ENCODE results near the gene EHD4. TPM values are rescaled to one million over a fixed set of nuclear protein-coding genes. Genes with fewer than 3 reads are reported as not detected.

The EHD4 gene
- total RNA-seq, 2 donors from 2014 or later: 57.6 to 79.9 TPM

DNA sequence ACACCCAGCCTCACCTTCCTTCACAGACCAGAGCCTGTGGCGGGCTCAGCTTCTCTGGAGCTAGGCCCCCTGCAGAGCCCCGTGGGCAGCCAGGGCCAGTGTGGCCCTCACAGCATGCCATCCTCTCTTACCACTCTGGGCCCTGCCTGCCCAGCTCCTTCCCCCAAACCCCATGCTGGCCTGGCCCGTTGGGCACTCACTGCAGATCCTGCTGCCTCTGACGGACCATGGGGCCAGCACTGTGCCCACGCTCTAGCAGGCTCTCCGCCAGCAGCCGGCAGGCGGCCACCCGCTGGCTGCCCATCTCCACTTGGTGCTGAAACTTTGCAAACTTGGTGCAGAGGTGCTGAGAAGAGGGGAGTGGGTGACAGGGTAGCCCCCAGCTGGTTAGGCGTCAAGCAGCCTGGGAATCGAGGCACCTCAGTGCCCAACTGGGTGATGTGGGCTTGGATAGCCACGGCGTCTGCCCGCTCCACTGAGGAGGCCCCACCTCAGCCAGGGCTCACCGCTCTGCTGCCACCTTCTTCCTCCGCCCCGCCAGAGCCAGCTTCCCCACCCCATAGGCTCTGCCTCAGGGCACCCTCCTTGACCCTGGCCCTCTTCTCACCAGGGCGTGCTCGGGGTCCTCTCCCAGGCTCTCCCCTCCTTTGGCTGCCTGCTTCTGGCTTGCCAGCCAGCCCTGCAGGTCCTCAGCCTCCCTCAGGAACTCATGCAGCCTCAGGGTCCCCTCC is 101.0 kb downstream of the EHD4 start:
- H3K27me3 Mint-ChIP-seq: no peaks in the 10 kb centered on the region
- peak overlapping the region; percentile 86 for H3K4me3 Mint-ChIP-seq
- ATAC-seq: no peak
- H3K9me3 ChIP-seq (ENCODE audit: control insufficient read depth, low read length, poor library complexity, severe bottlenecking): no peaks in the 10 kb centered on the region
- peaks cover 15% of the 10 kb centered on the region for H3K4me1 Mint-ChIP-seq
- peak overlapping the region; percentile 95 for H3K27ac Mint-ChIP-seq
- DNase-seq: no peak
- H3K36me3 Mint-ChIP-seq (ENCODE audit: low read depth): no peaks in the 10 kb centered on the region

DNA sequence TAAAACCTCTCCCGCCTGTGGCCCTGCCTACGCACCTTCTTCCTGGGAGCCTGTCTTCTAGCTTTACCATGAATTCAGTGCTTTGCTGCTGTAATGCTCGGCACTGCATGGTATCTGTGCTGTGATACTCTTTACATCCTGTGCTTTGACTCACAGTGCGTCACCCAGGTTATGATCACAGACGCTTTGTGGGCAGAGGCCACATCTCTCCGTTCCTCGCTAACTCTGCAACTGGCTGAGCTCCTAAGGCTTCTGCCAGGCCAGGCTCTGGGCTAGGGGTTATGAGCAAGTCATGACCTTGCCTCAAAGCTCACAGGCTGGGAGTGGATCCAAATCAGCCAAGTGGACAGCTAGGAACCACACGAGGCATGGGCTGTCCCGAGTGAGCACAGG is 101.7 kb downstream of the EHD4 start:
- H3K27me3 Mint-ChIP-seq: no peaks in the 10 kb centered on the region
- H3K27ac Mint-ChIP-seq: peak overlapping the region; percentile 95
- H3K36me3 Mint-ChIP-seq (ENCODE audit: low read depth): no peaks in the 10 kb centered on the region
- H3K9me3 ChIP-seq (ENCODE audit: control insufficient read depth, low read length, poor library complexity, severe bottlenecking): no peaks in the 10 kb centered on the region
- H3K4me1 Mint-ChIP-seq: peaks cover 15% of the 10 kb centered on the region
- ATAC-seq (peak; percentile 98), DNase-seq (peak in 2 of 3 donors; percentile 29 to 44)
- H3K4me3 Mint-ChIP-seq: peak overlapping the region; percentile 86

DNA sequence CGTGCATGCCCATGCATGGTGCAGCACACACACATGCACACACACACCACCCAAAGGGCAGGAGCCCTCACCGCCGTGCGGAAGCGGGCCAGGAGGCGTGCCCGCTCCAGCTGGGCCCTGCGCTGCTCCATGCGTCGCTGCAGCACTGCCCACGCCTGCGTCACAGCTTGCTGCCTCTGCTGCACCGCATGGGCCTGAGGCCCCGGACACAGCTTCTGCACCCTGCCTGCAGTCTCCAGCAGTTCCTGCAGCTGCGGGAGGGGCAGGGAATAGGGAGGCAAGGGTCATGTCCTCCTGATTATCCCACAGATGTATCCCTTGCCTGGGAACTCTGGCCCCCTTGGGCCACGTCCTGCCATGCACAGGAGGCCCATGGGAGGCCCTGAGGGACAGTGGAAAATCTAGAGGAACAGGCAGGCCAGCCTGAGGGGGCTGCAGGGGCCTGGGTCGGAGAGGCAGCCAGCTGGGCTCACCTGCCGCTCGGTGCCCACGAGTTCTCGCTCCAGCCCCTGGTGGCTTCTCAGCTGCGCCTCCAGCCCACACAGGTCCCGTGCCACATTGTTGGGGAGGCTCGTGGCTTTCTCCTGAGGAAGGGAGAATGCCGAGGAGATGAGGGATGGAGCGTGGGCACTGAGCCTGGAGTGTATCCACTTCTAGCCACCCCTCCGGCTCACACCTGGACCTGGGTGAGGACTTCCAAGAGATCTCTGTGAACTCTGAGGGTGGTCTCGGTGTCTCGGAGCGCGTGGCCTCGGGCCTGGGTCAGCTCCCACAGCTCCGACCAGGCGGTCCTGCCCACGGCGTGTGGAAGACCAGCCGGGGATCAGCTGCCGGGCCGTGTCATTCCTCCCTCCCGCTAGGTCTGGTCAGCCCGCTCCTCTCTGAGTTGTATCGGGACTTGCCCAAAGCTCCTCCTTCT is 102.3 kb downstream of the EHD4 start:
- no peaks in the 10 kb centered on the region for H3K9me3 ChIP-seq (ENCODE audit: control insufficient read depth, low read length, poor library complexity, severe bottlenecking)
- Mint-ChIP-seq H3K36me3 (ENCODE audit: low read depth) (no peaks in the 10 kb centered on the region), H3K4me3 (peak overlapping the region; percentile 86), H3K4me1 (peaks cover 12% of the 10 kb centered on the region), H3K27ac (peak overlapping the region; percentile 95), H3K27me3 (no peaks in the 10 kb centered on the region)
- ATAC-seq (no peak), DNase-seq (no peak)

DNA sequence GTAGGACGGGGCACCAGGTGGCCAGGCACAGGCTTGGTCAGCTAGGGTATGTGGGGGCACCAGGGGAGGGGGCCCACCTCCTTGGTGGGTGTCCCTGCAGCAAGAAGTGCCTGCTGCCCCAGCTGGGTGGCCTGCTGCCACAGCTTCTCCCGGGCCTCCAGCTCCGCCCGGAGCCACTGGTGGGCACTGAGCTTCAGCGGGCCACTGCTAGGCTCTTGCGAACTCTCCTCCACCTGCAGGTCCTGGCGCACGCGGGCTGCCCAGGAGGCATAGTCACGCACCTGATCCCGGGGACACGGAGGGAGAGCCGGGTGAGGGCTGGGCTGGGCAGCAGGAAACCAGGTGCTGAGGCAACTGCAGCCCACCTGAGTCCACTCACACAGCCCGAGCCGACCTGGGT is 104.0 kb downstream of the EHD4 start:
- Mint-ChIP-seq H3K36me3 (ENCODE audit: low read depth) (no peaks in the 10 kb centered on the region), H3K4me3 (no peak overlapping the region), H3K27ac (no peak overlapping the region), H3K27me3 (no peaks in the 10 kb centered on the region), H3K4me1 (peaks cover 9% of the 10 kb centered on the region)
- DNase-seq: no peak
- no peak for ATAC-seq
- H3K9me3 ChIP-seq (ENCODE audit: control insufficient read depth, low read length, poor library complexity, severe bottlenecking): no peaks in the 10 kb centered on the region

DNA sequence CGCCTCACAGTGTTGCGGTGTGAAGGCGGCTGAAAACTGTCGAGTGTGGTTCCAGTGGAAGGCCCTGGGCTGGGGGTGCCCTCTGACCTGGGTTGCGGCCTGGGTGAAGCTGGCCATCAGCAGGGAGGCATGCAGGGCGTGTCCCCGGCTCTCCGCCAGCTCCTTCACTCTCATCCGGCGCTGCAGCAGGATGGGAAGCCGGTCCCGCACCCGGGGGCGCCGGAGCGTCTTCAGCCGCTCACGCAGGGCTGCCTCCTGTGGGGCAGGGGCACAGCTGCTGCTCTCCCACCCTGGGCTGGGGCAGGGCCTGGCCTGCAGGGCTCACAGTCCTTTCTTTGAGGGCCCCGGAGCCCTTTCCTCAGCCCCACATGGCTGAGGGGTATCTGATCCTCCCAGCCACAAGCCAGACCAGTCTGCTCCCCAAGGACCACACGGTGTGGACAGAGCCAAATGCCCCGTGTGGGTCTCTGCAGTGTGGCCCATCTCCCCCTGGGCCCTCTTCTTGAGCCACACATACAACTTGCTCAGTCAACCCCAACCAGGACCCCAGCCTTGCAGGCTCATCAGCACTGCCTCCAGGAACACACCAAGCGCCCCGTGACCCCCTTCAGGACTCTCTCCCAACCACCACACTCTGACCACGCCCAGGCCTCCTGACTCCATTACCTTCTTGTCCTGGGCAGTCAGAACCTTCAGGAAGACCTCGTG is 105.3 kb downstream of the EHD4 start:
- H3K27me3 Mint-ChIP-seq: no peaks in the 10 kb centered on the region
- DNase-seq (no peak), ATAC-seq (no peak)
- no peaks in the 10 kb centered on the region for H3K9me3 ChIP-seq (ENCODE audit: control insufficient read depth, low read length, poor library complexity, severe bottlenecking)
- H3K27ac Mint-ChIP-seq: peak overlapping the region; percentile 53
- H3K36me3 Mint-ChIP-seq (ENCODE audit: low read depth): no peaks in the 10 kb centered on the region
- no peak overlapping the region for H3K4me3 Mint-ChIP-seq
- peaks cover 13% of the 10 kb centered on the region for H3K4me1 Mint-ChIP-seq

DNA sequence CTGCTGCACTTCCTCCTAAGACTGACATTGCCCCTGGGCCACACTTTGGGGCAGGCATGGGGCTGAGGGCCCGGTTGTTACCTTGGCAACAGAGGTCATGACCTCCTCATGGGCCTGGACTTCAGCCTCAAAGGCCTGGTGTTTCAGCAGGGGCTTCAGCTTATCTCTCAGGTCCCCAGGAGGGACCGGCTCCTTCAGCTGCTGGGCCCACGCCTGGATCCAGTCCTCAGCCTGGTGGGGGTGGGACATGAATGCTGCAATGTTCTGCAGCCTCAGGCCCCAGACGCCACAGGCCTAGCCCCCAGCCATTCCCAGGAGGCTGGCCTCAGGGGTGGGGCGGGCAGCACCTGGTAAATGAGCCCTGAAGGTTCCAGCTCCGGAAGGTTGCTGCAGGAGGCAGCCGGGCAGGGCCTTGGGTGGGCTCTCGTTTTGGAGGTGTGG is 106.1 kb downstream of the EHD4 start:
- DNase-seq (no peak), ATAC-seq (no peak)
- H3K4me3 Mint-ChIP-seq: no peak overlapping the region
- H3K9me3 ChIP-seq (ENCODE audit: control insufficient read depth, low read length, poor library complexity, severe bottlenecking): no peaks in the 10 kb centered on the region
- H3K36me3 Mint-ChIP-seq (ENCODE audit: low read depth): no peaks in the 10 kb centered on the region
- no peak overlapping the region for H3K27ac Mint-ChIP-seq
- no peaks in the 10 kb centered on the region for H3K27me3 Mint-ChIP-seq
- peaks cover 13% of the 10 kb centered on the region for H3K4me1 Mint-ChIP-seq

DNA sequence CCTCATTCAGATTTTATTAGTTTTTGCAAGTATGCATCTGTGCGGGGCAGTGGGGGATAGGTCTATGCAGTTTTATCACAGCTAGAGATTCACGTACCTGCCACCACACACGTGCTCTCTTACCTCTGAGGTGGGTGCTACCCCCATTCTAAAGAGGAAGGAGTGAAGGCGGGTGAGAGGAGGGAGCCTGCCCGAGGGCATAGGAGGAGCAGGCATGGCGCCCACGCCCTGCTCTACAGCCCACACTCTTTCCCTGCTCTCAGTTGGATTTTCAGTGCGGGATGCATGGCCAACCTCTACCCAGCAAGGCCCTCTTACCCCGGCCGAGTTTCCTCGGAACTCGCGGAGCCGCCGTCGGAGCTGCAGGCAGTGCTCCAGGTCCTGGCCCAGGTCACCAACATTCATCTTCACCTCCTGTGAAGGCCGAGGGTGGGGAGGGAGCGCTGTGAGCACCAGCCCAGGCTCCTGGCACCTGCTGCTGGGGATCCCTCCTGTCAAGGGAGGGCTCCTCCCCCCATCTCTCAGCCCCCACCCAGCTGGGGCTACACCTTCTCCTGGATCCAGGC is 106.8 kb downstream of the EHD4 start:
- Mint-ChIP-seq H3K27ac (no peak overlapping the region), H3K4me3 (no peak overlapping the region), H3K4me1 (peaks cover 6% of the 10 kb centered on the region), H3K36me3 (ENCODE audit: low read depth) (no peaks in the 10 kb centered on the region), H3K27me3 (no peaks in the 10 kb centered on the region)
- ATAC-seq (no peak), DNase-seq (no peak)
- H3K9me3 ChIP-seq (ENCODE audit: control insufficient read depth, low read length, poor library complexity, severe bottlenecking): no peaks in the 10 kb centered on the region

DNA sequence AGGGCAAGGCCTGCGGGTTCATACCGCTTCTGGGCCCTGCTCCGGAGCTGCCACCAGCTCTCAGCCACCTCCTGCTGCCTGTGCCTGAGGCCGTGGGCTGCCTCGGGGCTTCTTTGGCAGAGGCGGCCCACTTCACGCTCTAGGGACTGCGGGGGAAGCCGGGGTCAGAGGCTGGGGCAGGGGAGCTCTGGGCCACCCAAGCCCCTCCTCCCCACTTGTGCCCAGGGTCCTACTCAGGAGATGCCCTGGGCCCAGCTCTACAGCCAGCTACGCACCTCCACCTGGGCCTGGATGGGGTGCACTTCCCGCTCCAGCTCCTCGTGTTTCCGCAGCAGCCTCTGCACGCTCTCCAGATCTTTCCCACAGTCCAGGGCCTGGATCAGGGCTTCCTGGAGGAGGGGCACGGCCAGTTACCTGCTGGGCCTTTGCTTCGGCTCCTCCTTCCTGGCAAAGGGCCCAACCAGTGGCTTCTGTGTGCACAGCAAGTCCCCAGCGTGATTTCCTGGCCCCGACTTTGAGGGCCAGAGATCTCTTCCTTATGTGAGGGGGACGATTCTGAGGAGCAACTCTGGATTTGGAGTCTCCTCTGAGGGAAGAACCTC is 109.7 kb downstream of the EHD4 start:
- Mint-ChIP-seq H3K4me1 (peaks cover 4% of the 10 kb centered on the region), H3K27ac (no peak overlapping the region), H3K4me3 (no peak overlapping the region), H3K27me3 (no peaks in the 10 kb centered on the region), H3K36me3 (ENCODE audit: low read depth) (no peaks in the 10 kb centered on the region)
- no peaks in the 10 kb centered on the region for H3K9me3 ChIP-seq (ENCODE audit: control insufficient read depth, low read length, poor library complexity, severe bottlenecking)
- DNase-seq: no peak
- no peak for ATAC-seq

DNA sequence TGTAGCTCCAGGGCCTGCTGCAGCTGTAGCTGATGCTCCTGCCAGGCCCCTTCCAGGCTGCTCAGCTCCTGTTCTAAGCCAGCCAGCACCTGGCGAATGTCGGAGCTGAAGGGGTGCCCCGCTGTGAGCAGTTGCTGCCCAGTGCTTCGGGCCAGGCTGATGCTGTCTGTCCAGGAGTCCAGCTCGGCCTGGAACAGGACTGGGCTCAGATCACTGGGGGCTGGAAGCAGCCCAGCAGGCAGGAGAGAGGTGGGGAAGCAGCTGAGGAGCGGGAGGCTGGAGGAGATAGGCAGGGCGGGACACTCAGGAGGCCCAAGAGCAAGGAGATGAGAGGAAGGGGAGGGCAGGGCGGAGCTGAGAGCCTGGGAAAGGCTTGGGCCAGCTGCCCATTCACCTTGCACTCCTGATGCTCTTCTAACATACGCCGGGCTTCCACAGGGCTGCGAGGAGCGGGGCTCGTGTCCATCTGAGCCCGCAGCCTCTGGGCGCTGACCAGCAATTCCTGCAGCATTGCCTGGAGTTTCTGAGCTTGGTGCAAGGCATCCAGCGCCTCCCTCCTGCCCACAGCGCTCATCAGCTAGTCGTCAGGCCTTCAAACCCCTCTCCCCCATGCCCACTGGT is 110.5 kb downstream of the EHD4 start:
- Mint-ChIP-seq H3K36me3 (ENCODE audit: low read depth) (no peaks in the 10 kb centered on the region), H3K4me1 (peaks cover 4% of the 10 kb centered on the region), H3K27ac (no peak overlapping the region), H3K27me3 (no peaks in the 10 kb centered on the region), H3K4me3 (no peak overlapping the region)
- DNase-seq (no peak), ATAC-seq (no peak)
- H3K9me3 ChIP-seq (ENCODE audit: control insufficient read depth, low read length, poor library complexity, severe bottlenecking): no peaks in the 10 kb centered on the region

DNA sequence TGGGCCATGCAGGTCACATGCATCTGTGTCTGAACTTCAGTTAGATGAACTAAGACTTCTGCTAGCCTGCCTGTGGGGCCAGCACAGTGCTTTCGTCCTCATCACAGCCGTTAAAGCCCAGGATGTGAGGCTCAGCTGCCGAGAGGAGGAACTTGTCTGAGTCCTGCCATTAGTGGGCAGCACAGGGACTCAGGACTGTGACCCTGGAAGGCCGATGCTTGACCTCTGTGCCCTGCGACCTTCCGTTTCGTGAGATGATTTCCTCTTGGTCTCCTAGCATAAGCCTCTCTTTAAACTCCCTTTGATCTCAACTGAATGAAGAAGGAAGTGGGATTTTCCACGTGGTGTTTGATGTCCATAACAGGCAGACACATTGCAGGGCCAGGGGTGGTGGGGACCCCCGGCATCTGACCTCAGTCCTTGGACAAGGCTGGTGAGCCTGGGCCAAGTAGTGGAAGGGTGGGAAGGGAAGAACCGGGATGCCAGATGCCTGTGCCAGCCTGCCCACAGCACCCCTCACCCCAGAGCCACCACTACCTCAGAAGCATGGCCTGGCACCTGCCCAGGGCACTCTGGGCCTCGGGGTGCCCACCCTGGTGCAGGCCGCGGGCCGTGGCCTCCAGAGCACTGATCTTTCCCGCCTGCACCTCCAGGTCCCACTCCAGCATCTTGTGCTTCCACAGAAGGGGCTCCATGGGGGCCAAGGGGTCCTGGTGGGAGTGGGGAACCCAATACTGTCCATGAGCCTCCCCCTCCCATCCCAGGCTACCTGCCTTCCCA is 112.1 kb downstream of the EHD4 start:
- DNase-seq (no peak), ATAC-seq (no peak)
- H3K9me3 ChIP-seq (ENCODE audit: control insufficient read depth, low read length, poor library complexity, severe bottlenecking): no peaks in the 10 kb centered on the region
- Mint-ChIP-seq H3K27me3 (no peaks in the 10 kb centered on the region), H3K4me1 (peaks cover 4% of the 10 kb centered on the region), H3K36me3 (ENCODE audit: low read depth) (no peaks in the 10 kb centered on the region), H3K27ac (no peak overlapping the region), H3K4me3 (peak overlapping the region; percentile 7)

DNA sequence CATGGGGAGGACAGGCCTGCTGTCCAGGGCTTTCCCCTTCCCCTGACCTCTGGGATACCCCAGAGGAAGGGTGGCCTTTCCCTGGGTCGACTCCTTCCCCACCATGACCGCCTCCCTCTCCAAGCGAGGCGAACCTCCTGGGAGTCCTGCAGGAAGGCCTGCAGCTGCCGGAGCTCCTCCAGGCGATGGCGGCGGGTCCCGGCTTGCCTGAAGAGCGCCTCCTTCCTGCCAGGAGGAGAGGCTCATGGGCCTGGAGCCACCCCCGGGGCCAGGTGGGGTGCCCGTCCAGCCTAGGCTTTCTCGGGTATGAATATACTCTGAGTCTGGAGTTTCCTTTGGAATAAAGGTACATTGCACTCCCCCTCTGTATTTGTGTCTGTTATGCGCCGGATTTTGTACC is 113.6 kb downstream of the EHD4 start:
- no peaks in the 10 kb centered on the region for H3K9me3 ChIP-seq (ENCODE audit: control insufficient read depth, low read length, poor library complexity, severe bottlenecking)
- peaks cover 4% of the 10 kb centered on the region for H3K4me1 Mint-ChIP-seq
- DNase-seq: no peak
- ATAC-seq: no peak
- H3K27ac Mint-ChIP-seq: no peak overlapping the region
- no peak overlapping the region for H3K4me3 Mint-ChIP-seq
- no peaks in the 10 kb centered on the region for H3K27me3 Mint-ChIP-seq
- H3K36me3 Mint-ChIP-seq (ENCODE audit: low read depth): no peaks in the 10 kb centered on the region

DNA sequence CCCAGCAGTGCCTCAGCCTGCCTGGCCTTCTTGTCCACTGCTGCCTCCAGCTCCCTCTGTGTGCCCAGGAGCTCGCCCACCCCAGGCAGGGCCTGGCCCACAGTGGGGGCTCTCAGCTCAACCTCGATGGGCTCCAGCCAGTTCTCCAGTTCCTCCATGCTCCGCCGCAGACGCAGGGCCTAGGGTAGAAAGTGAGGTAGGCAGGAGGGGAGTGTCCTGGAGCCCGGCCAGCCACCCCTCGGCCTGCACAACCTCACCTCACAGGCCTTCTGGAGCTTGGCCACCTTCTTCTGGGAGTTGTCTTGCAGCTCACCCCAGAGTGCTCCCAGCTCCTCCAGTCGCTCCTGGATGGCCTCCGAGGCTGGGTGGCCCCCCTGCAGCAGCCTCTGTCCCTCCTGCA is 115.0 kb downstream of the EHD4 start:
- Mint-ChIP-seq H3K4me3 (no peak overlapping the region), H3K27me3 (no peaks in the 10 kb centered on the region), H3K4me1 (no peaks in the 10 kb centered on the region), H3K27ac (no peak overlapping the region), H3K36me3 (ENCODE audit: low read depth) (no peaks in the 10 kb centered on the region)
- H3K9me3 ChIP-seq (ENCODE audit: control insufficient read depth, low read length, poor library complexity, severe bottlenecking): no peaks in the 10 kb centered on the region
- ATAC-seq (no peak), DNase-seq (no peak)

All from T-helper 17 cell (primary cell).